IPS-15b (cell line): Measurements from ENCODE around the gene KIF16B.

Source experiments
- H3K27me3 ChIP-seq: one replicate; pipeline ENCODE4 v1.6.1; 2013; ENCODE audit warnings: low read length; ENCODE audit not compliant: control insufficient read depth, insufficient read depth
- H3K36me3 ChIP-seq: one replicate; pipeline ENCODE4 v1.6.1; 2013; ENCODE audit warnings: low read length; ENCODE audit not compliant: control insufficient read depth, insufficient read depth
- H3K4me1 ChIP-seq: one replicate; pipeline ENCODE4 v1.6.1; 2013; ENCODE audit warnings: mild to moderate bottlenecking, low read length; ENCODE audit not compliant: control insufficient read depth, insufficient read depth
- H3K4me3 ChIP-seq: one replicate; pipeline ENCODE4 v1.5.1; 2013; ENCODE audit warnings: low read depth, low read length
- H3K9ac ChIP-seq: one replicate; pipeline ENCODE4 v1.6.1; 2013; ENCODE audit warnings: low read depth, mild to moderate bottlenecking, low read length
- H3K9me3 ChIP-seq: one replicate; pipeline ENCODE4 v1.6.1; 2013; ENCODE audit warnings: mild to moderate bottlenecking, low read length; ENCODE audit not compliant: control insufficient read depth, insufficient read depth

Gene KIF16B

DNA sequence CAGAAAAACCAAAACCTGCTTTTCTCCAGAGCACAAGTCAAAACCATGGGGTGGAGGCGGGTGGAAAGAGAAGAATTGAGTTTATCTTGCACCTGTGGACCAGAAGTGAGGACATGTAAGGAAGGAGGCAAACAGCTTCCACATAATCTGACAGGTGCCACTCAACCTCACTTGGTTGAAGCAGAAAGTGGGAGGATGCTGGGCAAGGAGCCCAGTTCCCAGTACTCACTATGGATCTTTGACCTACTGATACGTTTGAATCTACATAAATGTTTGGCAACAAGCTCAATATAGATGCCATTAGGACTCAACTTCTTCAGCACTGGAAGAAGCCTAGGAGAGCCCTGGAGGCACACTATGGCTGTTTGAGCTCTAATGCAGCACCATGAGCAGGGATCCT lies 285.5 kb downstream of the KIF16B start:
- Histone ChIP-seq H3K4me3 (no peak overlapping the region), H3K36me3 (no peaks in the 10 kb centered on the region), H3K4me1 (no peaks in the 10 kb centered on the region), H3K27me3 (no peaks in the 10 kb centered on the region), H3K9ac (no peak overlapping the region), H3K9me3 (no peaks in the 10 kb centered on the region)

DNA sequence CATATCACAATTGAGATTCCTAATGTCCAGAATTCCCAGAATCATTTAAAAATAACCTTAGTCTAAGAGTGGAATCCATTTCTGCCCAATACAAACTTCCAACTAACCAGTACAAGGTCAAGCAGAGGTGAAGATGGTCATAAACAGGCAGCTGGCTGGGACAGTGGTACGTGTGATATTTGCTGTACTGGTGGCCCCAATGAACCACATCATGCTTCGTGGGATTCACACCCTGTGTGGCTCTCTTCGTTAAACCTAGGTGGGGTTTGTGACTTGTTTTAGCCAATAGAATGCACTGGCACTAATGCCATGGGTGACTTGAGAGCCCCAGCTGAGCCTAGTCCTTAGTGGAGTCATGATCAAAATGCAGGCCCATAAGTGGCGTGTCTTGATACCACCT lies 286.6 kb downstream of the KIF16B start:
- Histone ChIP-seq H3K4me1 (no peaks in the 10 kb centered on the region), H3K27me3 (no peaks in the 10 kb centered on the region), H3K36me3 (no peaks in the 10 kb centered on the region), H3K4me3 (no peak overlapping the region), H3K9ac (no peak overlapping the region), H3K9me3 (no peaks in the 10 kb centered on the region)

GRCh38 chr20:16284385-16285100 lies 288.7 kb downstream of the KIF16B start:
- Histone ChIP-seq H3K9ac (no peak overlapping the region), H3K36me3 (no peaks in the 10 kb centered on the region), H3K4me1 (no peaks in the 10 kb centered on the region), H3K9me3 (no peaks in the 10 kb centered on the region), H3K27me3 (no peaks in the 10 kb centered on the region), H3K4me3 (no peak overlapping the region)

DNA sequence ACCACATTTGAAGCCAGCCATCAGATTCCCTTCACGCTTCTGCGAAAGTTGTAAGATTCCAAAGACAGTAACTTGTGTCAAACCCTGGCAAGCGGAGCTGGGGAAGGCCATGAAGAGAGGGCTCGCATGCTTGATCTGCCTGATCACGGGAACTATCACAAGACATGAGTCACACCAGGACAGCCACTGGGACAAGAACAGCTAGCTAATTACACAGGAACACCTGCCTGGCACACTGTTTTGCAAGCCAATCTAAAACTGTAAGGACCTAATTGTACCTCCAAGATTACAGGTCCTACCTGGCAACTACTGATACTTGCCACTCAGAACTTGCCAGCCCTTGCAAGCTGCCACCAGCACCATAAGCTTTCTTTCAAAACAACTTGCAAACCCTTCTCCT lies 289.3 kb downstream of the KIF16B start:
- Histone ChIP-seq H3K4me3 (no peak overlapping the region), H3K27me3 (no peaks in the 10 kb centered on the region), H3K9ac (no peak overlapping the region), H3K36me3 (no peaks in the 10 kb centered on the region), H3K4me1 (no peaks in the 10 kb centered on the region), H3K9me3 (no peaks in the 10 kb centered on the region)

DNA sequence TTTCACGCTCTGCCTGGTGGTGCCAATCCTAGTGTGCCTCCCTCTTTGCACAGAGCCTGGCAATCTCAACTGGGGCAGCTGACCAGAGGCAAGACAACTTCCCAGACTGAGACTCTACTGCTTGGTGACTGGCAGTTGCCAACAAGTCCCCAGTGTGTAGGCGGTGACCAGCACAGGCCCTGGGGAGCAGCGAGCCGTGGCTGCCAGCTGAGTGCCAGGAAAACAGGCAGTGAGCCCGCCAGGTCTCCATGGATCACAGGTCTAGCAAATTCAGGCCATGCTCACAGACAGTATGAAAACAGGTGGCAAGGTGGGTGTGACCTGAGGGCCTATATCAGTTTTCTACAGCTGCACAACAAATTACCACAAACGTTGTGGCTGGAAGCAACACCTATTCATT lies 289.9 kb downstream of the KIF16B start:
- Histone ChIP-seq H3K4me3 (no peak overlapping the region), H3K4me1 (no peaks in the 10 kb centered on the region), H3K27me3 (no peaks in the 10 kb centered on the region), H3K36me3 (no peaks in the 10 kb centered on the region), H3K9ac (no peak overlapping the region), H3K9me3 (no peaks in the 10 kb centered on the region)

DNA sequence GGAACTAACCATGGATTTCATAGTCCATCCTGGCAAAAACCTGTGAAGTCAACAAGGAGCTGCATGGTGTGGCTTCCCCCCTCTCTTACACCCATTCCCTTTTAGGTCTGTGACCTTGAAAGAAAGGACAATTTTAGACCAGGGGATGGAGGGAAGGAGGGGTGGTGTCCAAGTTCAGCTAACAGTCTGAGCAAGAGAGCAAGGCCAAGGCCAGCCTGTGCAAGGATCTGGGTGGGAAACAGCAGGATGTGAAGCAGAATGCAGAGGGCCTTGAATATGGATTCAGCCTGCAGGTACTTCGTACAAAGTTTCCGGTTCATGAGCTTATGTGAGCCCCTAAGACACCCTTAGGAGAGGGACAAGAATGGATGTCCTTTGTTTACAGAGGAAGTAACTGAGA lies 293.0 kb downstream of the KIF16B start:
- Histone ChIP-seq H3K9me3 (no peaks in the 10 kb centered on the region), H3K4me1 (no peaks in the 10 kb centered on the region), H3K36me3 (no peaks in the 10 kb centered on the region), H3K4me3 (no peak overlapping the region), H3K27me3 (no peaks in the 10 kb centered on the region), H3K9ac (no peak overlapping the region)

- no peaks in the 10 kb centered on the region for H3K9me3 ChIP-seq
- H3K4me1 ChIP-seq: no peaks in the 10 kb centered on the region
- H3K9ac ChIP-seq: no peak overlapping the region
- H3K36me3 ChIP-seq: no peaks in the 10 kb centered on the region
- H3K4me3 ChIP-seq: no peak overlapping the region
- no peaks in the 10 kb centered on the region for H3K27me3 ChIP-seq
These were observed 293.9 kb downstream of the KIF16B start for GRCh38 chr20:16279320-16279719.

DNA sequence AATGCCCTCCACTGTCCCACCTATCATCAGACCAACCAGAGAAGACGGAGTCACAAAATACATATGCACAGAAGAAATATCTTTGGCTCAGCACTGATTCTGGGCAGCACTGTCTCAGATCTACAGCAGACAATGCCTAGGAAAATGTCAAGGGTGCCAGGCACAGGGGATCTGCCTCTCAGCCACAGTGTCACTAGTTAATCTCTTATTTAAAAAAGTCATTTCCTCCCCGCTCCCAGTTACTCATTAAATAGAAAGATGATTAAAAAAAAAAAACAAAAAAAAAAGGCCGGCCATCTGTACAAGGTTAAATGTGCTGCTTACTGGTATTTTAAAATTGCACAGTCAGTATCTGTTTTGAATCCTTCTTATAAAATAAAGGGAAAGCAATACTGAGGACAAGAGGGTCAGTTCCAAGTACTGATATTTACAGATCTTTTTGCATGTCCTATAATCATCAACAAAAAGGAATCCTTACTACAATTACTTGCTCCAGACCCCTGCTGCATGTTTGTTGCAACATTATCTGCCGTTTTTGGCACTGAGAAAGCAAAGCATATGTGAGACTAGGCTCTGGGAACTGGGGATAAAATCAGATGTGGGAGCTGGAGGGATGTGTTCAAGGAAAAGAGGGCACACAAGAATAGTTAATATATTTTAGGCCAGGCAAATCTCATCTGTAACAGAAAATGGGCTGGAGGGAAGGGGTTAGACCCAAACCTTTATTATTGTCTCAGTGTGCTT lies 299.3 kb downstream of the KIF16B start:
- Histone ChIP-seq H3K9ac (no peak overlapping the region), H3K4me3 (no peak overlapping the region), H3K27me3 (no peaks in the 10 kb centered on the region), H3K9me3 (no peaks in the 10 kb centered on the region), H3K36me3 (no peaks in the 10 kb centered on the region), H3K4me1 (no peaks in the 10 kb centered on the region)

DNA sequence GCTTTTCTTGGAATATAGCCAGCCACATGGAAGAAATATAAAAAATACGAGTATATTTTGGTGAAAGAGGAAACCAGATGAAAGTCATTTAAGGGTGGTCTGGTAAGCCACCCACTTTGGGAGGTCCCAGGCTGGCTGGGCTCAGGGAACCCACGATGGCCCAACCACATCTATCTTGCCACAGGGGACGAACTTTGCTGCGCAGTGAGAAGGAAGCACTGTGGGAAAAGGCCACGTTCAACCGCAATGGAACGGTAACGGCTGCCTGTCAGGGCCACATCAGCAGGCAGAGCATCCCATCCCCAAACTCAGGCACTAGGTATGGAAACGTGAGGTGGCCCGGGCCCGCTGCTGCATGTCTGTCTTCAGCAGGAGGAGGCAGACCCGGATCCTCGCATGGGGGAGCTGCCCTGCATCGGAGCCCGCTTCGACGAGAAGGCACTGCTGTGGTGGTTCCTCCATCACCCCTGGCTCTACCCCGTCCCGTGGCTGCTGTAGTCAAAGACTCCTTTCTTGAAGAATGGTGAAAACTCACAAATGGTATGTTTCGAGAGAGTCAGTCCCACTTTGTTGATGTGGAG lies 300.4 kb downstream of the KIF16B start:
- Histone ChIP-seq H3K4me3 (no peak overlapping the region), H3K9ac (no peak overlapping the region), H3K36me3 (no peaks in the 10 kb centered on the region), H3K9me3 (no peaks in the 10 kb centered on the region), H3K27me3 (no peaks in the 10 kb centered on the region), H3K4me1 (no peaks in the 10 kb centered on the region)

DNA sequence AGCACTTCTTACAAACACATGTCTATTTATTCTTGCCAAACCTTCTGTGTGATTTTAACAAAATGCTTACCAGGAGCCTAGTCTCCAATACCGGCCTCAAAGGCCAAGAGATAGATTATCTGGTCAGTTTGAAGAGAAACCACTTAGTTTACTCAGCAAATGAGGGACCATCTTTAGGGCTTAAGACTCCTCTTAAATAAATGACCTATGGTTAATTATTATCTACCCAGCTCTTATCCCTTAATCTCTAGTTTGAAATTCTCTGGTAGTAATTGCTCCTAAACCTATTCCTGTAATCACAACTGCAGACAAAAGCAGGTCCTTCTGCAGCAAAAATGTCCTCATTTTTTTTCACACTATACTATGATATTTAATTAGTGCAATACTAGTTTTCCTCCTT lies 301.8 kb downstream of the KIF16B start:
- H3K36me3 ChIP-seq: no peaks in the 10 kb centered on the region

GRCh38 chr20:16270989-16271388 lies 302.3 kb downstream of the KIF16B start:
- H3K27me3 ChIP-seq: no peaks in the 10 kb centered on the region

More for the DNA sequence above, 301.8 kb downstream of the KIF16B start:
- H3K4me3 ChIP-seq: no peak overlapping the region
- no peak overlapping the region for H3K9ac ChIP-seq
- H3K4me1 ChIP-seq: no peaks in the 10 kb centered on the region
- H3K27me3 ChIP-seq: no peaks in the 10 kb centered on the region
- H3K9me3 ChIP-seq: no peaks in the 10 kb centered on the region

More at GRCh38 chr20:16270989-16271388, 302.3 kb downstream of the KIF16B start:
- no peaks in the 10 kb centered on the region for H3K9me3 ChIP-seq
- no peak overlapping the region for H3K4me3 ChIP-seq
- H3K4me1 ChIP-seq: no peaks in the 10 kb centered on the region
- H3K9ac ChIP-seq: no peak overlapping the region
- H3K36me3 ChIP-seq: no peaks in the 10 kb centered on the region
